Posterior vena cava (tissue), 2 donors: ENCODE measurements around the gene MRPL42. TPM values are rescaled to one million over a fixed set of nuclear protein-coding genes. Genes with fewer than 3 reads are reported as not detected.
"Not testable (repeated sequence)": the region's sequence is repeated elsewhere in the genome, so short reads cannot be mapped to it uniquely, and the experiment has no call there.

Experiments
- DNase-seq: peaks from one replicate; pipeline ENCODE4 v3.0.0-alpha.2; 2020; ENCODE audit warnings: low spot score
- intact Hi-C, 2 donors: fragments of 100-400 bp; cut with DNase I; formaldehyde crosslinking; loops; one replicate each; pipeline versions ENCODE4 v1.14.1 to v1.14.2; 2022 to 2023
- long read RNA-seq, 2 donors: library from polyadenylated mRNA; unstranded; transcript quantifications; one replicate each; pipeline ENCODE4 v2.0.0, GENCODE V29; 2020 to 2021
- total RNA-seq, 2 donors: library from RNA; stranded (reverse); fragmentation: NEBNext Ultra II Directional; extraction: Animal tissue kit (Norgen Biotek cat#: 25700); gene quantifications; one replicate each; pipeline ENCODE4 v1.2.1, GENCODE V29; 2021
- donor health status: DM: yes; HTN: yes; CAD: no.
- donor health status: DM: yes; HTN: yes; CAD: no.

MRPL42 gene
- total RNA-seq, result 10 to 100 TPM; 55.8 to 59.5 TPM
- long read RNA-seq, donor 1, full-length matches to known transcripts, result 11 of 13 reads
- long read RNA-seq, donor 1, partial matches to known transcripts, result 0 of 13 reads
- long read RNA-seq, donor 1, other reads (novel, unspliced or antisense), result 2 of 13 reads
- long read RNA-seq, donor 2, full-length matches to known transcripts, result 62 of 69 reads
- long read RNA-seq, donor 2, partial matches to known transcripts, result 3 of 69 reads
- long read RNA-seq, donor 2, other reads (novel, unspliced or antisense), result 4 of 69 reads

GRCh38 chr12:93467351-93468007 lies at the start of gene MRPL42:
Gene MRPL42 (plus strand): TSS chr12:93467514. CDS start chr12:93469286, 1,772 bp downstream.
- intact Hi-C loops, result no loop called here

GRCh38 chr12:93417967-93418480 lies 49.3 kb upstream of the MRPL42 start:
- intact Hi-C loops, result no loop called here

More at GRCh38 chr12:93467351-93468007, at the start of gene MRPL42:
- DNase-seq, result peak; percentile 97

GRCh38 chr12:93419388-93420034 lies 47.8 kb upstream of the MRPL42 start:
- DNase-seq, result no peak
- intact Hi-C loops, result no loop called here

More at GRCh38 chr12:93417967-93418480, 49.3 kb upstream of the MRPL42 start:
- DNase-seq, result no peak

DNA sequence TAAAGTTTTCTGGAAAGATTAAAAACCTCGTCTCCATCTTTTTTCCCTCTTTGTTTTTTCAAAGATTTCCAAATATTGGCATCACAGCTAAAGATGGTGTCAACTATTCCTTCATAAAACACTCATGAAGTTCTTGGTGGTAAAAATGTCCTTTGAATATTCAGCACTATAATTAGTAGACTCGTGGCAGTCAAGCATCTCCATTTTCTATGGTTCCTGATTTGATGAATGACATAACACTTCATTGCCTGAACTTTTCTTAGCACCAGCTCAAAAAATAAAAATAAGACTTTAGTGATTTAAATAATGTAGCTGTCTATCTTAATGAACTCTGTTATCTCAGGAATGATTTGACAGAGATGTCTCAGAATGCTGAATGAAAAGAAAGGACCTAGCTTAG lies 45.3 kb upstream of the MRPL42 start:
- intact Hi-C loops, result no loop called here
- DNase-seq, result no peak

GRCh38 chr12:93425736-93426411 lies 41.4 kb upstream of the MRPL42 start:
- intact Hi-C loops, result no loop called here
- DNase-seq, result no peak

GRCh38 chr12:93426412-93426805 lies 40.9 kb upstream of the MRPL42 start:
- no peak for DNase-seq
- intact Hi-C loops, result no loop called here

- DNase-seq, result no peak
- intact Hi-C loops, result no loop called here
Measured at GRCh38 chr12:93427779-93428564, 39.3 kb upstream of the MRPL42 start.

- no peak for DNase-seq
- intact Hi-C loops, result no loop called here
Measured at GRCh38 chr12:93429448-93429847, 37.9 kb upstream of the MRPL42 start.

- intact Hi-C loops, result no loop called here
Measured at GRCh38 chr12:93429852-93430251, 37.5 kb upstream of the MRPL42 start.

GRCh38 chr12:93430280-93430679 lies 37.0 kb upstream of the MRPL42 start:
- DNase-seq, result no peak
- intact Hi-C loops, result no loop called here

More at GRCh38 chr12:93429852-93430251, 37.5 kb upstream of the MRPL42 start:
- DNase-seq, result no peak

DNA sequence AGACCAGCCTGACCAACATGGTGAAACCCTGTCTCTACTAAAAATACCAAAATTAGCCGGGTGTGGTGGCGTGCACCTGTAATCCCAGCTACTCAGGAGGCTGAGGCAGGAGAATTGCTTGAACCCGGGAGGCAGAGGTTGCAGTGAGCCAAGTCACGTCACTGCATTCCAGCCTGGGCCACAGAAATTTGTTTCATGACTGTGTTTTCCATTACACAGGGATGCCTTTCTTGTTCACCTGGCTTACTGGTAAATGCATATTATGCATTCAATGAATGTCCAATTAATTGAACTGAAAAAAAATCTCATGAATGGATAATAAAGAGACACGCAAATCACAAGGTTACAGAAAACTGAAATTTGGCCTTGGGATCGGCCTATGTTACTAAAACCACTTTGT lies 35.3 kb upstream of the MRPL42 start:
- intact Hi-C loops, DNase-seq: not testable (repeated sequence)

DNA sequence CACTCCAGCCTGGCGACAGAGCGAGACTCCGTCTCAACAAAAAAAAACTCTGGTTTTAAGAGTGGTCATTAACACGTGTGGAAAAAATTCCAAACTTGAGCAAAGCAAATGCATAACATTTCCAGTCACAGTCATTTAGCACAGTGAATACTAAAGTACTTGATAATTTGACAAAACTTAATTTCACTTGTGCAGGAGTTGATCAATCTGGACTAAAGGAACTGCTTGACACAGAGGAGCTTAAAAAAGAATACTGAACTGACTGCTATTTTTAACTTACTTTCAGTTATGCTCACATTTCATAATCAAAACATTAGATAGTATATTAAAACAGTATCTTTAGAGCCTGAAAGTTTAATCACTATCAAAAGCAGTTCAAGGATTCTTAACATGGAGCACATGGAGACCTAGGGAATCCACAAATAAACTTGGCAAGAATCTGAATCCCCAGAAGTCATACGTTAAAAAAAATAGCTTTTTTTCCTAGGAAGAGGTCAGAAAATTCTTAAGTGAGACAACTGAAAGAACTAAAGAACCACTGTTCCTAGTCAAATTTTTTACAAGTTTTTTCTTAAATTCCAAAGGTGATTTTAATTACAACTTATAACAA lies 33.0 kb upstream of the MRPL42 start:
- intact Hi-C loops, result no loop called here
- no peak for DNase-seq

DNA sequence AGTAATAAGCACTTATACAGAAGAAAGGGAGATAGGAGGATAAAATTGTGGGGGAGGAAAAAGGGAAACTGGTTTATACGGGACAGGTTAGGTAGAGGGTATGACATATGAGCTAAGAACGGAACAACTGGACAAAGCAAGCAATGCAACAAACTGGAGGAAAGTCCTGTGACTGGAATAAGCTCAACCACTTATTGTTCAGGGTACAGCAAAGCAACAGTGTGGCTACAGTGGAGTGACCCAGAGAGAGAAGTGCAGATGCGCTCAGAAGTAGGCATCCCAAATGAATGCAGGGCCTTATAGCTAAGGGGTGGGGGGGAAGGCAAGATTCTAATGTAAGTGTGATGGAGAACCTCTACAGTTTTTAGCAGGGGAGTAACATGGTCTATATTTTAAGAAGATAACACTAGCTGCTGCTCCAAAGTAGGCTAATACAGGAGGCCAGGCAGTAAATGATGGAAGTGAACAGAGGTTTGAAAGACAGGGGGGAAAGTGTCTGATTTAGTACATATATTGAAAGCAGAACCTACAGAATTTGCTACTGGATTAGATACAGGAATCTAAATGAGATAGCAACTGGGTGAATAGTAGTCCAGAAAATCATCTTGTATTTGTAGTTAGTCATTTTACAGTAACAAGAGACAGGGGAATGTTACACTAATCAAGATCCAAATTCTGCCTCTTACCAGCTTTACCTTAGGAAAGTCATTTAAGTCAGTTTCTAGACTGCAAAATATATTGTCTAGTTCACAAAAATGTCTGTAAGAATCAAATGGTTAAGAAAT lies 28.9 kb upstream of the MRPL42 start:
- intact Hi-C loops, result no loop called here
- DNase-seq, result no peak

GRCh38 chr12:93440043-93440835 lies 27.1 kb upstream of the MRPL42 start:
- intact Hi-C loops, result no loop called here
- no peak for DNase-seq

DNA sequence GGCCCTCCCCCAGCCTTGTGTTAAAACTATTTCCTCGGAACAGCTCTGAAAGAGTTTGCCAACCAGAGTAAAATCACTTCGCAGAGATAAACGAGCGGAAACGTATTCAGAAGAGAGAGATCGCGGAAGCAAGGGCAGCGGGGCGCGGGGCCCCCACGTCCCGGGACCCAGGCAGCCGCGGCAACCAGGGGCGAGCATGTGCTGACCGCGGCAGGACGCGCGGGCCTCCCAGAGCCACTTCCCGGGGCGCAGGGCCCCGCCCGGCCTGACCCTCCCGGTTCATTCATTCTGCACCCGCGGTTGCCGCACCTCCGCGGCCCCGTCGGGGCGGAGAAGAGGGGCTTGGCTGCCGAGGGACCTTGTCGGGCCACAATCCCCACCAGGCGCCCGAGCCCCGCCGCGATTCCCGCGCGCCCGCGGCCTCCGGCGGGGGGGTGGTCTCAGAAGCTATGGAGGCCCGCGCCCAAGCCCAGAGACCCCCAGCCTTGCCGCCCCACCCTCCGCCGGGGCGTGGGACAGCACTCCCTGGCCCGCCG lies 26.2 kb upstream of the MRPL42 start:
- DNase-seq, result peak; percentile 85
- intact Hi-C loops, result no loop called here

- DNase-seq, result peak; percentile 99
- intact Hi-C loops, result no loop called here
Measured at GRCh38 chr12:93441617-93442410, 25.5 kb upstream of the MRPL42 start, which contains the start of gene UBE2N. Gene UBE2N (minus strand): TSS chr12:93441947. CDS start chr12:93441884, 63 bp downstream.
